Esophagus squamous epithelium (tissue), 4 donors: ENCODE data around the gene MYO1B.

ENCODE experiments used
- POLR2A ChIP-seq, 4 donors: fragments of 450-650 bp; IDR thresholded peaks; one replicate each; pipeline ENCODE4 v1.6.1; 2017; ENCODE audit warnings: antibody characterized with exemption in 4 of 4, mild to moderate bottlenecking in 4 of 4, moderate library complexity in 3 of 4
- TF ChIP-seq, protein P1 (sequence below), 6 experiments: fragments of 450-650 bp in 4 of 6; fragments of 200-600 bp in 2 of 6; sonication (generic) in 2 of 6; IDR thresholded peaks; one replicate each; pipeline ENCODE4 v1.5.1; 2016 to 2019; ENCODE audit warnings: antibody characterized with exemption in 6 of 6, mild to moderate bottlenecking in 4 of 6, moderate library complexity in 4 of 6

DNA sequence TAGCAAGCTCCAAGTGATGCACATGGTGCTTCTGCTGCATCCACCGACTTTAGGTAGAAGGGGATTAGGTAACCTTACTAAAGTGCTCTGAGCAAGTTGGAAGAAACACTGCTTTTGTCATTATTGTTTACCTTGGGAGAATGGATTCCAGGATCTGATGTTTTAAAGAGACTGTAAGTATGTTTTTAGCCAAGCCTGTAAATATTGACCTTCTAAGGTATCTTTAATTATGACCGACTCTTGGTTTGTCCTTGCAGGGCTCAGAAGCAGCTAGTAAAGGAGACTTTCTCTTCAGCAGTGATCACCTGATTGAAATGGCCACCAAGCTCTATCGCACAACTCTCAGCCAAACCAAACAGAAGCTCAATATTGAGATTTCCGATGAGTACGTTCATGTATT, 170.7 kb downstream of the MYO1B start:
- TF ChIP-seq, protein P1, sequence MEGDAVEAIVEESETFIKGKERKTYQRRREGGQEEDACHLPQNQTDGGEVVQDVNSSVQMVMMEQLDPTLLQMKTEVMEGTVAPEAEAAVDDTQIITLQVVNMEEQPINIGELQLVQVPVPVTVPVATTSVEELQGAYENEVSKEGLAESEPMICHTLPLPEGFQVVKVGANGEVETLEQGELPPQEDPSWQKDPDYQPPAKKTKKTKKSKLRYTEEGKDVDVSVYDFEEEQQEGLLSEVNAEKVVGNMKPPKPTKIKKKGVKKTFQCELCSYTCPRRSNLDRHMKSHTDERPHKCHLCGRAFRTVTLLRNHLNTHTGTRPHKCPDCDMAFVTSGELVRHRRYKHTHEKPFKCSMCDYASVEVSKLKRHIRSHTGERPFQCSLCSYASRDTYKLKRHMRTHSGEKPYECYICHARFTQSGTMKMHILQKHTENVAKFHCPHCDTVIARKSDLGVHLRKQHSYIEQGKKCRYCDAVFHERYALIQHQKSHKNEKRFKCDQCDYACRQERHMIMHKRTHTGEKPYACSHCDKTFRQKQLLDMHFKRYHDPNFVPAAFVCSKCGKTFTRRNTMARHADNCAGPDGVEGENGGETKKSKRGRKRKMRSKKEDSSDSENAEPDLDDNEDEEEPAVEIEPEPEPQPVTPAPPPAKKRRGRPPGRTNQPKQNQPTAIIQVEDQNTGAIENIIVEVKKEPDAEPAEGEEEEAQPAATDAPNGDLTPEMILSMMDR (IDR thresholded peaks at IDR 0.05): no peak
- no peak for TF ChIP-seq POLR2A (IDR thresholded peaks at IDR 0.05)
